ENCODE results near the gene HRAS. TPM values are rescaled to one million over a fixed set of nuclear protein-coding genes. Genes with fewer than 3 reads are reported as not detected.

The HRAS gene
- total RNA-seq, 1 donor from 2014 or later = 21.2 TPM

GRCh38 chr11:489610-490185, 45.7 kb downstream of the HRAS start:
- no peaks in the 10 kb centered on the region for H3K9me3 Mint-ChIP-seq
- Histone ChIP-seq H3K36me3 (no peaks in the 10 kb centered on the region), H3K4me3 (no peak overlapping the region), H3K4me2 (no peak overlapping the region), H3K4me1 (no peaks in the 10 kb centered on the region), H3K9me3 (ENCODE audit: low read depth) (no peaks in the 10 kb centered on the region), H3K9ac (no peak overlapping the region), H3K27me3 (no peaks in the 10 kb centered on the region), H3K27ac (no peak overlapping the region), H2AFZ (replicated peaks) (no peak overlapping the region), H4K20me1 (ENCODE audit: low read depth) (no peaks in the 10 kb centered on the region), H3K79me2 (ENCODE audit: low read depth) (no peaks in the 10 kb centered on the region), H3F3A (ENCODE audit: low read depth) (no peaks in the 10 kb centered on the region)
- H3K4me1 Mint-ChIP-seq = no peaks in the 10 kb centered on the region
- H3K27me3 Mint-ChIP-seq (ENCODE audit: insufficient read depth, low read depth) = no peaks in the 10 kb centered on the region
- no peak overlapping the region for H3K4me3 Mint-ChIP-seq
- no peak overlapping the region for H3K27ac Mint-ChIP-seq
- TF ChIP-seq, protein P1, sequence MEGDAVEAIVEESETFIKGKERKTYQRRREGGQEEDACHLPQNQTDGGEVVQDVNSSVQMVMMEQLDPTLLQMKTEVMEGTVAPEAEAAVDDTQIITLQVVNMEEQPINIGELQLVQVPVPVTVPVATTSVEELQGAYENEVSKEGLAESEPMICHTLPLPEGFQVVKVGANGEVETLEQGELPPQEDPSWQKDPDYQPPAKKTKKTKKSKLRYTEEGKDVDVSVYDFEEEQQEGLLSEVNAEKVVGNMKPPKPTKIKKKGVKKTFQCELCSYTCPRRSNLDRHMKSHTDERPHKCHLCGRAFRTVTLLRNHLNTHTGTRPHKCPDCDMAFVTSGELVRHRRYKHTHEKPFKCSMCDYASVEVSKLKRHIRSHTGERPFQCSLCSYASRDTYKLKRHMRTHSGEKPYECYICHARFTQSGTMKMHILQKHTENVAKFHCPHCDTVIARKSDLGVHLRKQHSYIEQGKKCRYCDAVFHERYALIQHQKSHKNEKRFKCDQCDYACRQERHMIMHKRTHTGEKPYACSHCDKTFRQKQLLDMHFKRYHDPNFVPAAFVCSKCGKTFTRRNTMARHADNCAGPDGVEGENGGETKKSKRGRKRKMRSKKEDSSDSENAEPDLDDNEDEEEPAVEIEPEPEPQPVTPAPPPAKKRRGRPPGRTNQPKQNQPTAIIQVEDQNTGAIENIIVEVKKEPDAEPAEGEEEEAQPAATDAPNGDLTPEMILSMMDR (IDR thresholded peaks at IDR 0.05) = no peak
- TF ChIP-seq EZH2 (IDR thresholded peaks at IDR 0.05) = no peak
- no peak for TF ChIP-seq EZH2phosphoT487 (IDR thresholded peaks at IDR 0.05)
- no peak for DNase-seq (ENCODE audit: low spot score)
- H3K36me3 Mint-ChIP-seq = no peaks in the 10 kb centered on the region

DNA sequence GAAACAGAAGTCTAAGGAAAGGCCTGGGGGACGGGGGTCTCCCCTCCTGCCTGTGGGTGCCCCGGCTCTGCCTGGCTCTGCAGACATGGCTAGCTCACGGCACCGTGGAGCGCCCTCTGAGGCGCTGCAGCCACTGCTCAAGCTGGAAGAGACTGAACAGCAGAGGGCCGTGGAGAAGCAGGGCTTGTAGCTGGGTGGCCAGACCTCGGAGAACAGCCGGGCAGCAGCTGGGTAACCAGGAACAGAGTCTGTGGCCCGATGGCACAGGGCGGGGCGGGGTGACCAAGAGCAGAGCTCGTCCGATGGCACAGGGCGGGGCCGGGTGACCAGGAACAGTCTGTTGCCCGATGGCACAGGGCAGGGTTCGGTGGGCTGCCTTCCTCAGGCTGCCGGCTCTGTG, 46.4 kb downstream of the HRAS start:
- Histone ChIP-seq H3K9ac (no peak overlapping the region), H2AFZ (replicated peaks) (no peak overlapping the region), H3K27me3 (no peaks in the 10 kb centered on the region), H3K36me3 (no peaks in the 10 kb centered on the region), H3K27ac (no peak overlapping the region), H3K4me3 (no peak overlapping the region), H3K4me1 (no peaks in the 10 kb centered on the region), H3K79me2 (ENCODE audit: low read depth) (no peaks in the 10 kb centered on the region), H3F3A (ENCODE audit: low read depth) (peaks cover 2% of the 10 kb centered on the region), H3K9me3 (ENCODE audit: low read depth) (no peaks in the 10 kb centered on the region), H4K20me1 (ENCODE audit: low read depth) (no peaks in the 10 kb centered on the region), H3K4me2 (no peak overlapping the region)
- TF ChIP-seq EZH2phosphoT487 (IDR thresholded peaks at IDR 0.05) = no peak
- no peak for TF ChIP-seq EZH2 (IDR thresholded peaks at IDR 0.05)
- TF ChIP-seq, protein P1 (IDR thresholded peaks at IDR 0.05) = no peak
- Mint-ChIP-seq H3K27me3 (ENCODE audit: insufficient read depth, low read depth) (no peaks in the 10 kb centered on the region), H3K27ac (no peak overlapping the region), H3K4me3 (no peak overlapping the region), H3K4me1 (no peaks in the 10 kb centered on the region), H3K36me3 (peaks cover under 1% of the 10 kb centered on the region), H3K9me3 (peaks cover under 1% of the 10 kb centered on the region)
- no peak for DNase-seq (ENCODE audit: low spot score)

GRCh38 chr11:488579-488978, 46.8 kb downstream of the HRAS start:
- Histone ChIP-seq H4K20me1 (ENCODE audit: low read depth) (no peaks in the 10 kb centered on the region), H3K27me3 (no peaks in the 10 kb centered on the region), H3K9me3 (ENCODE audit: low read depth) (no peaks in the 10 kb centered on the region), H3K4me2 (no peak overlapping the region), H2AFZ (replicated peaks) (no peak overlapping the region), H3K4me1 (no peaks in the 10 kb centered on the region), H3K27ac (no peak overlapping the region), H3K9ac (no peak overlapping the region), H3K79me2 (ENCODE audit: low read depth) (no peaks in the 10 kb centered on the region), H3F3A (ENCODE audit: low read depth) (peaks cover 3% of the 10 kb centered on the region), H3K36me3 (no peaks in the 10 kb centered on the region), H3K4me3 (no peak overlapping the region)
- no peak overlapping the region for H3K4me3 Mint-ChIP-seq
- peaks cover 4% of the 10 kb centered on the region for H3K36me3 Mint-ChIP-seq
- TF ChIP-seq EZH2 (IDR thresholded peaks at IDR 0.05) (no peak), EZH2phosphoT487 (IDR thresholded peaks at IDR 0.05) (no peak)
- TF ChIP-seq, protein P1 (IDR thresholded peaks at IDR 0.05) = no peak
- H3K9me3 Mint-ChIP-seq = peaks cover 5% of the 10 kb centered on the region
- no peak for DNase-seq (ENCODE audit: low spot score)
- no peaks in the 10 kb centered on the region for H3K4me1 Mint-ChIP-seq
- H3K27ac Mint-ChIP-seq = no peak overlapping the region
- H3K27me3 Mint-ChIP-seq (ENCODE audit: insufficient read depth, low read depth) = no peaks in the 10 kb centered on the region

Data from neural progenitor cell (in vitro differentiated cells).